Fibroblast of the aortic adventitia (primary cell): ENCODE data around the gene CEP104. TPM values are rescaled to one million over a fixed set of nuclear protein-coding genes. Genes with fewer than 3 reads are reported as not detected.

Experiments
- DNase-seq: peaks from one replicate; pipeline ENCODE4 v3.0.0-alpha.2; 2010; ENCODE audit warnings: low read depth
- H3K4me3 ChIP-seq: 2 replicates; pipeline ENCODE4 v1.5.1; 2011; ENCODE audit warnings: low read depth, mild to moderate bottlenecking, control low read depth, low read length, moderate library complexity
- CTCF ChIP-seq: IDR thresholded peaks from 2 replicates; pipeline ENCODE4 v1.5.1; 2011; ENCODE audit warnings: mild to moderate bottlenecking, low read length, control low read depth, inconsistent platforms; ENCODE audit not compliant: insufficient read depth
- total RNA-seq: library from RNA; depleted of rRNA; stranded (reverse); fragments of >200 nt; gene quantifications from 2 replicates; pipeline ENCODE4 v1.2.3, GENCODE V29; 2012; ENCODE audit warnings: low replicate concordance

The CEP104 gene
- total RNA-seq, 1 donor, result 16.9 TPM

- no peak for TF ChIP-seq CTCF
- H3K4me3 ChIP-seq, result no peak overlapping the region
- DNase-seq, result no peak
These were observed 69.0 kb downstream of the CEP104 start for GRCh38 chr1:3787745-3788605.

- no peak for TF ChIP-seq CTCF
- no peak overlapping the region for H3K4me3 ChIP-seq
- DNase-seq, result no peak
These were observed 69.7 kb downstream of the CEP104 start for GRCh38 chr1:3787349-3787715.

GRCh38 chr1:3786468-3787348 lies 70.3 kb downstream of the CEP104 start:
- TF ChIP-seq CTCF, result no peak
- DNase-seq, result no peak
- H3K4me3 ChIP-seq, result no peak overlapping the region

GRCh38 chr1:3785456-3786157 lies 71.4 kb downstream of the CEP104 start:
- no peak overlapping the region for H3K4me3 ChIP-seq
- TF ChIP-seq CTCF, result peak; percentile 28
- peak; percentile 10 for DNase-seq

GRCh38 chr1:3785045-3785444 lies 72.0 kb downstream of the CEP104 start:
- H3K4me3 ChIP-seq, result no peak overlapping the region
- no peak for TF ChIP-seq CTCF
- no peak for DNase-seq

GRCh38 chr1:3783651-3784474 lies 73.1 kb downstream of the CEP104 start:
- DNase-seq, result no peak
- H3K4me3 ChIP-seq, result no peak overlapping the region
- no peak for TF ChIP-seq CTCF
